ENCODE results near the gene CD300LG.

- TF ChIP-seq CTCF (conservative IDR thresholded peaks at IDR 0.05; ENCODE audit: low read length) (no peak), EZH2phosphoT487 (IDR thresholded peaks at IDR 0.05; ENCODE audit: borderline replicate concordance, low read depth, low read length) (no peak)
Observed at GRCh38 chr17:43799047-43799446, 47.9 kb upstream of the CD300LG start.

All from OCI-LY7 (cell line).